Upper lobe of left lung (tissue), 6 donors: ENCODE data around the gene TFCP2L1. TPM values are rescaled to one million over a fixed set of nuclear protein-coding genes. Genes with fewer than 3 reads are reported as not detected.

Source experiments
- ATAC-seq, 2 donors: fragments of 200-7000 bp; cut with Tn5 transposase; one replicate each; pipeline ENCODE4 v1.9.1; 2022; ENCODE audit warnings: mild to moderate bottlenecking in 2 of 2, moderate library complexity in 2 of 2; ENCODE audit not compliant: low FRiP score in 2 of 2
- DNase-seq, 2 donors: peaks; one replicate each; pipeline ENCODE4 v3.0.0-alpha.2; 2019 to 2020
- H3K27ac ChIP-seq, 4 donors: fragments of 200-600 bp; sonication (generic); one replicate each; pipeline ENCODE4 v1.5.1; 2016 to 2019
- H3K27me3 ChIP-seq, 4 donors: fragments of 200-600 bp; sonication (generic); one replicate each; pipeline ENCODE4 v1.5.1; 2017 to 2019
- H3K36me3 ChIP-seq, 4 donors: fragments of 200-600 bp; sonication (generic); one replicate each; pipeline ENCODE4 v1.5.1; 2016 to 2019
- H3K4me1 ChIP-seq, 4 donors: fragments of 200-600 bp; sonication (generic); one replicate each; pipeline ENCODE4 v1.5.1; 2018 to 2019
- H3K4me3 ChIP-seq, 4 donors: fragments of 200-600 bp; sonication (generic); one replicate each; pipeline ENCODE4 v1.5.1; 2017 to 2019; ENCODE audit warnings: mild to moderate bottlenecking in 2 of 4, moderate library complexity in 1 of 4
- H3K9me3 ChIP-seq, 4 donors: fragments of 200-600 bp; sonication (generic); one replicate each; pipeline ENCODE4 v1.5.1; 2018 to 2019
- EP300 ChIP-seq, 4 donors: sonication (generic); formaldehyde crosslinking; IDR thresholded peaks; one replicate each; pipeline ENCODE4 v1.5.1; 2017; ENCODE audit warnings: antibody characterized with exemption in 4 of 4, control low read depth in 2 of 4
- POLR2A ChIP-seq, 4 donors: fragments of 450-650 bp; IDR thresholded peaks; one replicate each; pipeline ENCODE4 v1.5.1; 2016 to 2017; ENCODE audit warnings: antibody characterized with exemption in 4 of 4, mild to moderate bottlenecking in 2 of 4
- POLR2AphosphoS5 ChIP-seq, 2 donors: sonication (generic); formaldehyde crosslinking; IDR thresholded peaks; one replicate each; pipeline ENCODE4 v1.5.1; 2017; ENCODE audit warnings: antibody characterized with exemption in 2 of 2
- WGBS, 2 donors: methylation state at CpG; one replicate each; pipeline ENCODE4 v1.1.5; 2017 to 2018; 5-methylcytosine and 5-hydroxymethylcytosine counted together
- total RNA-seq, 6 donors: library from RNA; depleted of rRNA in 4 of 6; stranded (reverse); fragments of >200 nt in 4 of 6; gene quantifications; one replicate each; pipeline versions ENCODE4 v1.1.0 to v1.2.1, GENCODE V29; 2016 to 2021
- TF ChIP-seq, protein P1 (sequence below), 6 experiments: fragments of 450-650 bp in 4 of 6; fragments of 200-600 bp in 2 of 6; sonication (generic) in 2 of 6; IDR thresholded peaks; one replicate each; pipeline ENCODE4 v1.5.1; 2016 to 2019; ENCODE audit warnings: antibody characterized with exemption in 6 of 6
- donor health status: DM: no; HTN: no; CAD: no; lungs with moderate emphysema.
- donor health status: DM: no; HTN: yes; CAD: no; lungs with severe emphysema.

The TFCP2L1 gene
- total RNA-seq, 6 donors from 2014 or later: 15.3 to 47.1 (median 33.7) TPM

DNA sequence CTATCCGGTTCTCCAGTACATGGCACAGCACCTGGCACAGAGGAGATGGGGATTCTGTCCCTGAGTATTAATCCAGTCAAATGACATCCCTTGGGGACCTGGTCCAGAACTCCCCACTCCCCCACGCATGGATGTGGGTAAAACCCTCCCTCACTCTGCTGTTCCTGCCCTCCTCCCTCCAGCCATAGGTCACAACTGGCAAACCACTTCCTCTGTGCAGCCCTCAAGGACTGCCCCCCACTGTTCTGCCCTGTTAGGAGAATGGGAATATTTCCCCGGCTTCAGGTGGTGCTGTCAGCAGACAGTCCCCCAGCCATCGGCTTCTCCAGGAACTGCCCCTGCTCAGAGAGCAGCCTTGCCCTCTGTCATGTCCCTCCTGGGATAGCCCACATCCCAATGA, 1.5 kb upstream of the TFCP2L1 start:
- ATAC-seq: no peak
- Histone ChIP-seq H3K4me3 (no peak overlapping the region), H3K36me3 (no peaks in the 10 kb centered on the region), H3K4me1 (peaks cover 9 to 37% (median 18%) of the 10 kb centered on the region in 4 donors), H3K27me3 (peaks cover 0 to 12% (median 6%) of the 10 kb centered on the region in 4 donors), H3K9me3 (no peaks in the 10 kb centered on the region), H3K27ac (peak overlapping the region in 1 of 4 donors; percentile 15)
- DNase-seq: no peak
- TF ChIP-seq, protein P1, sequence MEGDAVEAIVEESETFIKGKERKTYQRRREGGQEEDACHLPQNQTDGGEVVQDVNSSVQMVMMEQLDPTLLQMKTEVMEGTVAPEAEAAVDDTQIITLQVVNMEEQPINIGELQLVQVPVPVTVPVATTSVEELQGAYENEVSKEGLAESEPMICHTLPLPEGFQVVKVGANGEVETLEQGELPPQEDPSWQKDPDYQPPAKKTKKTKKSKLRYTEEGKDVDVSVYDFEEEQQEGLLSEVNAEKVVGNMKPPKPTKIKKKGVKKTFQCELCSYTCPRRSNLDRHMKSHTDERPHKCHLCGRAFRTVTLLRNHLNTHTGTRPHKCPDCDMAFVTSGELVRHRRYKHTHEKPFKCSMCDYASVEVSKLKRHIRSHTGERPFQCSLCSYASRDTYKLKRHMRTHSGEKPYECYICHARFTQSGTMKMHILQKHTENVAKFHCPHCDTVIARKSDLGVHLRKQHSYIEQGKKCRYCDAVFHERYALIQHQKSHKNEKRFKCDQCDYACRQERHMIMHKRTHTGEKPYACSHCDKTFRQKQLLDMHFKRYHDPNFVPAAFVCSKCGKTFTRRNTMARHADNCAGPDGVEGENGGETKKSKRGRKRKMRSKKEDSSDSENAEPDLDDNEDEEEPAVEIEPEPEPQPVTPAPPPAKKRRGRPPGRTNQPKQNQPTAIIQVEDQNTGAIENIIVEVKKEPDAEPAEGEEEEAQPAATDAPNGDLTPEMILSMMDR (IDR thresholded peaks at IDR 0.05): no peak
- no peak for TF ChIP-seq EP300 (IDR thresholded peaks at IDR 0.05)
- TF ChIP-seq POLR2AphosphoS5 (IDR thresholded peaks at IDR 0.05): no peak
- no peak for TF ChIP-seq POLR2A (IDR thresholded peaks at IDR 0.05)
- 79 to 82% methylated on average over 3 to 4 of the region's 4 CpGs for WGBS, 2 donors

DNA sequence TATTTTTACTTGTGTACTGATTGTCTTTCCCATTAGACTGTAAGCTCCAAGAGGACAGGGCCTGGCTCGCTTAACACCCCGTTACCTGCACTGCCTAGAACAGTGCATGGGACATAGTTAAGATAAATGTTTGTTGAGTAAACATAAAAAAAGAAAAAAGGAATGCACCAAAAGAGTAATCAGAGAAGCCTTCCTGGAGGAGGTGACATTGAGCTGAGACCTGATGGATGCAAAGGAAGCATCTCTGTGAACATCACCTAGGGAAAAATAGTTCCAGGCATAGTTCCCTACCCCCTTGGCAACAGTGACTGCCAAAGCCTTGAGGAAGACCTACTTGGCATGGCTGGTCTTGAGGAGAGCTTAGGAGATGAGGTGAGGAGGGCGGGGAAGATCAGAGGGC, 924 bp upstream of the TFCP2L1 start:
- no peak for TF ChIP-seq POLR2A (IDR thresholded peaks at IDR 0.05)
- TF ChIP-seq EP300 (IDR thresholded peaks at IDR 0.05): no peak
- Histone ChIP-seq H3K9me3 (no peaks in the 10 kb centered on the region), H3K4me3 (no peak overlapping the region), H3K27me3 (peaks cover 0 to 12% (median 6%) of the 10 kb centered on the region in 4 donors), H3K4me1 (peaks cover 9 to 42% (median 23%) of the 10 kb centered on the region in 4 donors), H3K27ac (no peak overlapping the region), H3K36me3 (no peaks in the 10 kb centered on the region)
- ATAC-seq (no peak), DNase-seq (no peak)
- 89 to 100% methylated on average over 3 of the region's 3 CpGs for WGBS, 2 donors

DNA sequence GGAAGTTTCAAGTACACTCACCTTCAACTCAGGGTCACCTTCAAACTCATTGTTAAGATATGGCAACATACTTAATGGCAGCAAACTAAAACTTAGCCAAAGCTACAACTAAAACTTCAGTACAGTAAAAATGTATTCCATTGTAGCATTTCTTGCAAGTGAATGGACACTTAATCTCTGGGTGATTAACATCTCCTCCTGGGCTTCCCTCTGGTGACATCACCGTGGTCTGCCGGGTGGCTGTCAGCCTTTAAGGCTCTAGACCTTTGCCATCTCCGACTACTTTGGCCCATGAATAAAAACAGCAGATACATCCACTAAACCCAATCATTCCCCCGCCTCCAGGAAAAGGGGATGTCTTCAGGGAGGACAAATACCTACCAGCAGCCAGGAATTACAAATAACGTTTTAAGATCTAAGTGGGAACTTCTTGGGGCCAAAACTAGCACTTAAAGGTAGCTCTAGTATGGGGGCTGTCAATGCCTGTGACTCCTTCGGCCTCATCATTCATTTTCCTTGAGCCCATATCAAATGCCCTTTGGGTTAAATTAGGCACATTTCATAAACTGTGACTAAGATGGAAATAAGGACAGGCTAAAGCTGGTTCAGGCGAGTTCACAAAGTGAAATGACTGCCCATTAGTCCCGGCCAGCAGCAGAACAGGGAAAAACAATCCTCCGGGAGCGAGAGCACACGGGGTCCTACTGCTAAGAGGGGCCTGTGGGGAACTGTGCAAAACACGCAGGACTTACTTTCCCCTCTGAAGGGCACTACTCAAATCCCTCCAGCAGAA, 1.1 kb downstream of the TFCP2L1 start:
- H3K27ac ChIP-seq: peak overlapping the region in 3 of 4 donors; percentile 72 to 83 (median 78)
- ATAC-seq: no peak
- peak overlapping the region in 3 of 4 donors; percentile 56 to 63 (median 56) for H3K4me3 ChIP-seq
- no peaks in the 10 kb centered on the region for H3K36me3 ChIP-seq
- TF ChIP-seq POLR2A (IDR thresholded peaks at IDR 0.05) (no peak), EP300 (IDR thresholded peaks at IDR 0.05) (no peak), POLR2AphosphoS5 (IDR thresholded peaks at IDR 0.05) (no peak)
- TF ChIP-seq, protein P1 (IDR thresholded peaks at IDR 0.05): no peak
- DNase-seq: no peak
- peaks cover 0 to 12% (median 6%) of the 10 kb centered on the region in 4 donors for H3K27me3 ChIP-seq
- WGBS, 2 donors: 35 to 36% methylated on average over 10 to 12 of the region's 12 CpGs
- H3K9me3 ChIP-seq: no peaks in the 10 kb centered on the region
- H3K4me1 ChIP-seq: peaks cover 9 to 44% (median 24%) of the 10 kb centered on the region in 4 donors

DNA sequence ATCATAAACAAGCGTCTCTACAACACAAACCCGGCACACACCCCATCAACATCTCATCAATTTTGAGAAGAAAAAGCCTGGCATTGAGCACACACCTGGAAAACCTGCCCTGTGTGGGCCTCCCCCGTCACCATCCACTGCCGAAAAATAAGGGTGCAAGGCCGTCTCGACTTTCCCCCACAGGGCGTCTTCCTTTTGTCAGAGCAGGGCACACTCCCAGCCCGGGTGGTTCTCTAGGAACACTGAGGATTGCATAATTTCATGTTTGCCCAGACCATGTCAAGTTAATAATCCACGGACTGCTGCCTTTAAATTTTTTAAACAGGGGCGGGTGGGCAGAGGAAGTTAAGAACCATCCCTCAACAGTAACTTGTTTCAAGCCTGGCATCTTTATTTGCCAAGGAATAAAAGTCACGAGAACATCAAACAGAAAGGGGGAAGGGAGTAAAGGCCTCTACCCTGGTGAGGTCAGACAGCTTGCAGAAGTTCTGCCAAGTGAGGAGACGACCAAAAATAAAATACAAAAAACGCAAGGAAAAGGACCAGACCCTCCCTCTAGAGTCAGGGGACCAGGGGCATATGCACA, 2.1 kb downstream of the TFCP2L1 start:
- H3K4me3 ChIP-seq: peak overlapping the region in 3 of 4 donors; percentile 56 to 63 (median 56)
- peaks cover 0 to 12% (median 6%) of the 10 kb centered on the region in 4 donors for H3K27me3 ChIP-seq
- TF ChIP-seq, protein P1 (IDR thresholded peaks at IDR 0.05): peak in 1 of 6 experiments; percentile 5
- TF ChIP-seq POLR2AphosphoS5 (IDR thresholded peaks at IDR 0.05): no peak
- H3K36me3 ChIP-seq: no peaks in the 10 kb centered on the region
- ATAC-seq (peak in 1 of 2 donors; percentile 35), DNase-seq (peak in 1 of 2 donors; percentile 61)
- H3K4me1 ChIP-seq: peaks cover 9 to 44% (median 24%) of the 10 kb centered on the region in 4 donors
- H3K9me3 ChIP-seq: no peaks in the 10 kb centered on the region
- peak overlapping the region in 3 of 4 donors; percentile 72 to 83 (median 78) for H3K27ac ChIP-seq
- WGBS, 2 donors: 42 to 56% methylated on average over 13 of the region's 13 CpGs

DNA sequence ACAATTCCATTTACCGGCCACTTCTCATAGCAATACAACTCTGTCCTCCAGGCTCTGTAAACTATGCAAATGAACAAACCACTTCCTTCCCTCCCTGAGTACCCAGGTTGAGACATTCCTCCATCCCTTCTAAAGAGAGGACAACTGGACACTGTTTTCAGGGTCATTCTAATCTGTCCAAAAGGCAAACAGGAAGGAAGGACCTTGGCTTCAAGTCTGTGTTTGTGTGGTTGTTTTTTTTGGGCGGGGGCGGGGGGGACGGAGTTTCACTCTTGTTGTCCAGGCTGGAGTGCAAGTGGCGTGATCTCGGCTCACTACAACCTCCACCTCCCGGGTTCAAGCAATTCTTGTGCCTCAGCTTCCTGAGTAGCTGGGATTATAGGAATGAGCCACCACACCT, 3.3 kb downstream of the TFCP2L1 start:
- Histone ChIP-seq H3K27ac (no peak overlapping the region), H3K9me3 (no peaks in the 10 kb centered on the region), H3K4me1 (peaks cover 9 to 44% (median 24%) of the 10 kb centered on the region in 4 donors), H3K4me3 (no peak overlapping the region), H3K27me3 (peaks cover 0 to 12% (median 6%) of the 10 kb centered on the region in 4 donors), H3K36me3 (no peaks in the 10 kb centered on the region)
- no peak for TF ChIP-seq POLR2AphosphoS5 (IDR thresholded peaks at IDR 0.05)
- DNase-seq (no peak), ATAC-seq (no peak)
- WGBS, 2 donors: 73 to 85% methylated on average over 7 of the region's 7 CpGs
